Measurements from ENCODE around the gene CUL7.

GRCh38 chr6:43076464-43077332 lies 23.0 kb upstream of the CUL7 start:
- TF ChIP-seq, protein P1, sequence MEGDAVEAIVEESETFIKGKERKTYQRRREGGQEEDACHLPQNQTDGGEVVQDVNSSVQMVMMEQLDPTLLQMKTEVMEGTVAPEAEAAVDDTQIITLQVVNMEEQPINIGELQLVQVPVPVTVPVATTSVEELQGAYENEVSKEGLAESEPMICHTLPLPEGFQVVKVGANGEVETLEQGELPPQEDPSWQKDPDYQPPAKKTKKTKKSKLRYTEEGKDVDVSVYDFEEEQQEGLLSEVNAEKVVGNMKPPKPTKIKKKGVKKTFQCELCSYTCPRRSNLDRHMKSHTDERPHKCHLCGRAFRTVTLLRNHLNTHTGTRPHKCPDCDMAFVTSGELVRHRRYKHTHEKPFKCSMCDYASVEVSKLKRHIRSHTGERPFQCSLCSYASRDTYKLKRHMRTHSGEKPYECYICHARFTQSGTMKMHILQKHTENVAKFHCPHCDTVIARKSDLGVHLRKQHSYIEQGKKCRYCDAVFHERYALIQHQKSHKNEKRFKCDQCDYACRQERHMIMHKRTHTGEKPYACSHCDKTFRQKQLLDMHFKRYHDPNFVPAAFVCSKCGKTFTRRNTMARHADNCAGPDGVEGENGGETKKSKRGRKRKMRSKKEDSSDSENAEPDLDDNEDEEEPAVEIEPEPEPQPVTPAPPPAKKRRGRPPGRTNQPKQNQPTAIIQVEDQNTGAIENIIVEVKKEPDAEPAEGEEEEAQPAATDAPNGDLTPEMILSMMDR (IDR thresholded peaks at IDR 0.05; ENCODE audit: low read length), result no peak
- TF ChIP-seq EZH2 (IDR thresholded peaks at IDR 0.05; ENCODE audit: borderline replicate concordance, low read length), result peak; percentile 28; the same call in 1 of the 2 replicates

Data from OCI-LY1 (cell line).